MCF 10A (cell line): ENCODE data around the gene AGGF1. TPM values are rescaled to one million over a fixed set of nuclear protein-coding genes. Genes with fewer than 3 reads are reported as not detected.

Experiments used
- Bru-seq: library from RNA; stranded (reverse); fragments of 400-500 nt; gene quantifications from one replicate; lab custom pipeline; 2021; lab: Mats Ljungman, UMichigan
- BruChase-seq, 2 experiments: library from RNA; stranded (reverse); fragments of 400-500 nt; gene quantifications; one replicate each; lab custom pipeline; 2021; lab: Mats Ljungman, UMichigan
- BruUV-seq: library from RNA; stranded (reverse); fragments of 400-500 nt; replicated peaks from 2 replicates; lab custom pipeline; 2021; lab: Mats Ljungman, UMichigan
- CTCF ChIA-PET: fragments of 300-600 bp; sonication (Branson Sonifier 250); formaldehyde crosslinking; extraction: SDS; loops from one replicate; lab custom pipeline; 2021; ENCODE audit warnings: antibody characterized with exemption, inconsistent platforms; lab: Yijun Ruan, JAX
- POLR2A ChIA-PET: fragments of 300-600, 350-650 bp; sonication (Branson Sonifier 250); formaldehyde crosslinking; extraction: SDS; loops from one replicate; lab custom pipeline; 2020; ENCODE audit warnings: antibody characterized with exemption, inconsistent platforms; lab: Yijun Ruan, JAX
- DNase-seq: peaks from one replicate; pipeline ENCODE4 v3.0.0-alpha.2; 2018; ENCODE audit not compliant: unreplicated experiment
- H3K27ac Mint-ChIP-seq: one replicate; pipeline ENCODE4 v1.8.0; 2022; ENCODE audit warnings: mild to moderate bottlenecking, low read depth, mixed read lengths; ENCODE audit not compliant: unreplicated experiment
- H3K27me3 Mint-ChIP-seq: one replicate; pipeline ENCODE4 v1.8.0; 2022; ENCODE audit warnings: mixed read lengths; ENCODE audit not compliant: insufficient read depth, unreplicated experiment
- H3K36me3 Mint-ChIP-seq: one replicate; pipeline ENCODE4 v1.8.0; 2022; ENCODE audit warnings: mild to moderate bottlenecking, moderate library complexity, mixed read lengths; ENCODE audit not compliant: insufficient read depth, unreplicated experiment
- H3K4me1 Mint-ChIP-seq: one replicate; pipeline ENCODE4 v1.8.0; 2022; ENCODE audit warnings: mixed read lengths; ENCODE audit not compliant: insufficient read depth, unreplicated experiment
- H3K4me3 Mint-ChIP-seq: one replicate; pipeline ENCODE4 v1.8.0; 2022; ENCODE audit warnings: mild to moderate bottlenecking, moderate library complexity, mixed read lengths; ENCODE audit not compliant: unreplicated experiment
- H3K9me3 Mint-ChIP-seq: one replicate; pipeline ENCODE4 v1.8.0; 2022; ENCODE audit warnings: mixed read lengths; ENCODE audit not compliant: unreplicated experiment
- intact Hi-C: fragments of 100-400 bp; cut with micrococcal nuclease; formaldehyde crosslinking; loops from 2 replicates; pipeline ENCODE4 v1.14.1; 2022
- long read RNA-seq: library from polyadenylated mRNA; stranded (forward); transcript quantifications from one replicate; pipeline ENCODE4 v2.0.0, GENCODE V29; 2022
- total RNA-seq: library from RNA; stranded (reverse); gene quantifications from 2 replicates; pipeline ENCODE4 v1.2.3, GENCODE V29; 2022
- TF ChIP-seq, protein P1 (sequence below): fragments of 200-600 bp; IDR thresholded peaks from one replicate; pipeline ENCODE4 v1.8.0; 2022; ENCODE audit warnings: antibody characterized with exemption, mild to moderate bottlenecking; ENCODE audit not compliant: unreplicated experiment

Gene AGGF1, protein sequence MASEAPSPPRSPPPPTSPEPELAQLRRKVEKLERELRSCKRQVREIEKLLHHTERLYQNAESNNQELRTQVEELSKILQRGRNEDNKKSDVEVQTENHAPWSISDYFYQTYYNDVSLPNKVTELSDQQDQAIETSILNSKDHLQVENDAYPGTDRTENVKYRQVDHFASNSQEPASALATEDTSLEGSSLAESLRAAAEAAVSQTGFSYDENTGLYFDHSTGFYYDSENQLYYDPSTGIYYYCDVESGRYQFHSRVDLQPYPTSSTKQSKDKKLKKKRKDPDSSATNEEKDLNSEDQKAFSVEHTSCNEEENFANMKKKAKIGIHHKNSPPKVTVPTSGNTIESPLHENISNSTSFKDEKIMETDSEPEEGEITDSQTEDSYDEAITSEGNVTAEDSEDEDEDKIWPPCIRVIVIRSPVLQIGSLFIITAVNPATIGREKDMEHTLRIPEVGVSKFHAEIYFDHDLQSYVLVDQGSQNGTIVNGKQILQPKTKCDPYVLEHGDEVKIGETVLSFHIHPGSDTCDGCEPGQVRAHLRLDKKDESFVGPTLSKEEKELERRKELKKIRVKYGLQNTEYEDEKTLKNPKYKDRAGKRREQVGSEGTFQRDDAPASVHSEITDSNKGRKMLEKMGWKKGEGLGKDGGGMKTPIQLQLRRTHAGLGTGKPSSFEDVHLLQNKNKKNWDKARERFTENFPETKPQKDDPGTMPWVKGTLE
- total RNA-seq (19.5 and 21.8 TPM in 2 replicates), Bru-seq, nascent RNA (percentile 88 among the genes with signal in this experiment), BruChase-seq, experiment 1, labeled RNA remaining after a 6-hour chase (percentile 95 among the genes with signal in this experiment), BruChase-seq, experiment 2, labeled RNA remaining after a 2-hour chase (percentile 98 among the genes with signal in this experiment)
- long read RNA-seq, full-length matches to known transcripts: 51 of 60 reads
- long read RNA-seq, partial matches to known transcripts: 4 of 60 reads
- long read RNA-seq, other reads (novel, unspliced or antisense): 5 of 60 reads

- POLR2A ChIA-PET: interaction anchor here (0.6 to 2.4 kb wide), 18 partner anchors 15 to 1342 kb away, joined by 3 to 16 read pairs (median 5); partner anchors contain the start of genes F2RL1 and WDR41
- Mint-ChIP-seq H3K27me3 (no peaks in the 10 kb centered on the region), H3K4me3 (peak within 1 kb of the TSS; percentile 95), H3K4me1 (no peaks in the 10 kb centered on the region), H3K27ac (peak within 1 kb of the TSS; percentile 89), H3K9me3 (peaks cover 13% of the 10 kb centered on the region), H3K36me3 (peaks cover 7% of the 10 kb centered on the region)
- CTCF ChIA-PET: interaction anchor here (0.5 to 1.2 kb wide), 7 partner anchors 32 to 767 kb away, joined by 3 to 5 read pairs (median 3); no protein-coding TSS in a partner anchor
- DNase-seq: peak; percentile 91
- TSS peak; percentile 69 for BruUV-seq
- intact Hi-C loops: no loop called here
- TF ChIP-seq, protein P1, sequence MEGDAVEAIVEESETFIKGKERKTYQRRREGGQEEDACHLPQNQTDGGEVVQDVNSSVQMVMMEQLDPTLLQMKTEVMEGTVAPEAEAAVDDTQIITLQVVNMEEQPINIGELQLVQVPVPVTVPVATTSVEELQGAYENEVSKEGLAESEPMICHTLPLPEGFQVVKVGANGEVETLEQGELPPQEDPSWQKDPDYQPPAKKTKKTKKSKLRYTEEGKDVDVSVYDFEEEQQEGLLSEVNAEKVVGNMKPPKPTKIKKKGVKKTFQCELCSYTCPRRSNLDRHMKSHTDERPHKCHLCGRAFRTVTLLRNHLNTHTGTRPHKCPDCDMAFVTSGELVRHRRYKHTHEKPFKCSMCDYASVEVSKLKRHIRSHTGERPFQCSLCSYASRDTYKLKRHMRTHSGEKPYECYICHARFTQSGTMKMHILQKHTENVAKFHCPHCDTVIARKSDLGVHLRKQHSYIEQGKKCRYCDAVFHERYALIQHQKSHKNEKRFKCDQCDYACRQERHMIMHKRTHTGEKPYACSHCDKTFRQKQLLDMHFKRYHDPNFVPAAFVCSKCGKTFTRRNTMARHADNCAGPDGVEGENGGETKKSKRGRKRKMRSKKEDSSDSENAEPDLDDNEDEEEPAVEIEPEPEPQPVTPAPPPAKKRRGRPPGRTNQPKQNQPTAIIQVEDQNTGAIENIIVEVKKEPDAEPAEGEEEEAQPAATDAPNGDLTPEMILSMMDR: no peak
Measured at GRCh38 chr5:77030097-77031071, at the start of gene AGGF1. Gene AGGF1, plus strand, starts transcription at chr5:77030404. Its CDS starts 363 bp downstream, at chr5:77030767.

DNA sequence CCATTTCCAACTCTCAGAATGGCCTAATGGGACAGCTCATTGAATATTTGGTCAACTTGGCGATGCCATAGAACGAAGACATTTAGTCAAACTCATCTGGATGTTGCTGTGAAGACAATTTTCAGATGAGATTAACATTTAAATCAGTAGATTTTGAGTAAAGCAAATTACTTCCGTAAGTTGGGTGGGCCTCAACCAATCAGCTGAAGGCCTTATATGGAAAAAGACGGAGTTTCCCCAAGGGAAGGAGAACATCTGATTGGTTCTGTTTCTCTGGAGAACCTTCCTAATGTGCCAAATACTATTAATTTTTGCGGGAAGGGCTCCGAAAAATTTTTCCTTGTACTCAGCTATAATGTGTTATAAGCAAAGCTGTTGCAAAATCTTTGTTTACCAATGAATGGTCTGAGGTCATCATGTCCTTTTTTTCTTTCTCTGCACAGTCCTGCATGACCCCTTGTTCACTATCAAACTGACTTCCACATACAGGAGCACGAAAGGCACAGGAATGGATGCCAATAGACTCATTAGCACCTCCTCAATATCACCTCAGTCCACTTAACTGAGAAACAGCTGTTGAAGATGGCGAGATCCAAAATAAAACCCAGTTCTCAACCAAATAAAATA lies 49.6 kb upstream of the AGGF1 start:
- DNase-seq: no peak
- Mint-ChIP-seq H3K4me1 (no peaks in the 10 kb centered on the region), H3K4me3 (no peak overlapping the region), H3K9me3 (no peaks in the 10 kb centered on the region), H3K27me3 (no peaks in the 10 kb centered on the region), H3K36me3 (no peaks in the 10 kb centered on the region), H3K27ac (no peak overlapping the region)
- ChIA-PET CTCF (interaction anchor here (0.6 to 0.7 kb wide), 2 partner anchors 13 to 22 kb away, joined by 3 to 4 read pairs; no protein-coding TSS in a partner anchor), POLR2A (interaction anchor here (0.8 kb wide), 1 partner anchor 1892 kb away, joined by 3 read pairs; no protein-coding TSS in a partner anchor)
- no TSS peak for BruUV-seq
- intact Hi-C loops: no loop called here
- TF ChIP-seq, protein P1: no peak

- Mint-ChIP-seq H3K36me3 (no peaks in the 10 kb centered on the region), H3K4me1 (no peaks in the 10 kb centered on the region)
- POLR2A ChIA-PET: interaction anchor here (0.6 to 1.2 kb wide), 2 partner anchors 21 to 32 kb away, joined by 3 read pairs; no protein-coding TSS in a partner anchor
Measured at GRCh38 chr5:76982450-76982849, 47.8 kb upstream of the AGGF1 start.

More at GRCh38 chr5:76982450-76982849, 47.8 kb upstream of the AGGF1 start:
- no peaks in the 10 kb centered on the region for H3K9me3 Mint-ChIP-seq
- TF ChIP-seq, protein P1: no peak
- no TSS peak for BruUV-seq
- no peak for DNase-seq
- H3K4me3 Mint-ChIP-seq: no peak overlapping the region
- intact Hi-C loops: no loop called here
- CTCF ChIA-PET: interaction anchor here (0.7 kb wide), 1 partner anchor 284 kb away, joined by 3 read pairs; no protein-coding TSS in a partner anchor
- no peak overlapping the region for H3K27ac Mint-ChIP-seq
- H3K27me3 Mint-ChIP-seq: no peaks in the 10 kb centered on the region
